GM19035 (cell line): Measurements from ENCODE around the gene ZGPAT.
"Not testable (repeated sequence)": the region's sequence is repeated elsewhere in the genome, so short reads cannot be mapped to it uniquely, and the experiment has no call there.

ENCODE experiments used
- ATAC-seq: cut with Tn5 transposase; IDR thresholded peaks from one replicate; pipeline ENCODE4 v1.9.1; 2021; ENCODE audit not compliant: unreplicated experiment

Gene ZGPAT

DNA sequence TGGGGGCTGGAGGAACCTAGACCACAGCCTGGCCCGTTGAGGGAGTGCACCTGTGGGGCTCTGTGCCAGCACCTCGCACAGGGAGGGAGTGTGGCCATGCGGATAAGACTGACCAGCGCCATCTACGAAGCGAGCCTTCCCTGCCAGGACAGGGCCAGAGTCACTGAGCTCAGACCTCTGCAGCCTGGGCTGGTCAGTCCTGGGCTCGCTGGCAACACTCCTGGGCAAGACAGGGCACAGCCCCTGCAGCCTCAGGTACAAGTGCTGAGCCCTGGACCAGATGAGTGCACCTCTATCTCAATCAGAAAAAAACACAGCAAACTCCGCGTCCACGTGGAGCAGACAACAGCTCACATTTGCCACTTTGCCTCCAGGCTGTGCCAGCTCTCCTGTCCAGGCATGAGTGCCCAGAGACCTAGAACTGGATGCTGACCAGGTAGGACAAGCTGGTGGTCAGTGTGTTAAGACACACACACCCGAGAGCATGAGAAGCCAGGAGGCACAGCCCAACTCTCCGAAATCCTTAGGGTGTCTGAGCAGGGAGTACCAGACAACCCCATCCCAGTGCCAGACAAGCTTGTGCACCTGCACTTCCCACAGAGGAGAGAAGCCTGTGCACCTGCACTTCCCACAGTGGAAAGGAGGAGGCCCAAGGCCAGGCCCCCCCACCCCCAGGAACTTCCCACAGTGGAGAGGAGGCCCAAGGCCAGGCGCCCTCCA is 4.9 kb upstream of the ZGPAT start:
- ATAC-seq: no peak

DNA sequence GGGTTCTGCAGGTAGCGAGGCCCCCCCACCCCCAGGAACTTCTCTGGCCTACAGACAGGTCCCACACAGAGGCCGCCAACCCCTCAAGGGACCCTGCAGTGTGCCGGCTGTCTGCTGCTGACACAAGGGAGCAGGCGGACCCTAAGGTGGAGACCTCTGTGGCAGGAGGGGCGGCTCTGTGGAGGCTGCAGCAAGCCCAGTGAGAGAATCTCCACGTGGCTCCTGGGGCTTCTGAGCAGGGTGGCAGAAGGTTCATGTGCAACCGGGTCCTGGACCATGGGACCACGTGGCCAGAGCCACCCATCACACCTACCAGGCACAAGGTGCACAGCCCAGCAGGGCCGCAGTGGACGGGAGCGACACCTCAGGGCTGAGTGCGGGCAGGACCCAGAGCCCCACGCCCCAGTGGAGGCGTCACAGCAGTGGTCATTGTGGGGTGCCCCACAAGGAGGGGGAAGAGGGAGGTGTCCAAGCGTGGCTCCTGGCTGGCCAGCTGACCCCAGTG is 4.3 kb upstream of the ZGPAT start:
- ATAC-seq: no peak

- ATAC-seq: no peak
These were observed 3.7 kb upstream of the ZGPAT start for GRCh38 chr20:63703976-63704748.

DNA sequence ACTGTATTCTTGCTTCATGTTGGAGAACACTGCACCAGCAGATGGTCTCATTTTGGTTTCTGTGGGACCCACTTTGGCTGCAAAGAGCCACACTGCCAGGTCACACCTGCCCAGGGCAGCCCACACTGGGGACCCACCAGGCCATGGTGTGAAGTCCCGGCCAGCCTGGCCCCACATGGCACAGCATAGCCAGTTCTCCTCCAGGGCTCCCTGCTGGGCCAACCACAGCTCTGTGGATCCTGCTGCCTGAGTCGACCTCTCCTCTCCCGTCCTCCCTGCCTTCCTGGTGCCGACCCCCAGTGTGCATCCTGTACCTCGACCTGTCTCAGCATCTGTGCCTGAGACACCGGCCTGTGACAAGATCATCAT is 3.1 kb upstream of the ZGPAT start:
- no peak for ATAC-seq

DNA sequence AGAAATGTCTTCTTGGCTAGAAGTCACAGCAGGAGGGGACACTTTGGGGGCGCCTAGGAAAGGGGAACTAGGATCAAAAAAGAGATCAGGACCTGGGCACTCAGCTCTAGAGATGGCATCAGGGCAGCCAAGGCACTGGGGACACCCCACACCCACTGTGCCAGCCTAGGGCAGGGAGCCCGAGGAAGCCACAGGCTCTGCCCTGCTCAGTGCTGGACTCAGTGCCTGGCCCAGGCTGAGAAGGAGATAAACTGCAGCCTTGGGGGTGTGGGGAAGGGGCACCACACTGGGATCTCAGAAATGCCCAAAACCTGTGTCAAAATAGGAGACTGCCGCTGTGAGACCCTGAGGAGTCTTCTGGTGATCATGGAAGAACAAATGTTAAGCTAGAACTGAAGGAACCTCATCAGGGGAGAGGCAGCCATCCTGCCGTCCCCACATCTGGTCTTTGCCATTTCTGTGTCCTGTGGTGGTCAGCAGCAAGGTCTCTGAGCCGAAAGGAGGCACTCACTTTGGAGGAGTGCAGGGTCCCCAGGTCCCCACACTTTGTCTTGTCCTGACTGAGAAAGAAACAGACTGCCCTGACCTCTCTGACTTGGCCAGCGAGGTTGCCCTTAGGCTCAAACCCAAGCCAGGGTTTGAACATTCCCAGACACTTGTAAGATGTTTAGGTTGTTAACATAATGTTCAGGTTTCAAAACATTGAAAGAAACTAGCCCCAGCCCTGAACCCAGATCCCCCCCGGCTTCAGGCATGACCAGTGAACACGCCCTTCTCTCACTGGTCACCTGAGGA is 2.4 kb upstream of the ZGPAT start:
- ATAC-seq: no peak

GRCh38 chr20:63706027-63706695 is 1.7 kb upstream of the ZGPAT start:
- no peak for ATAC-seq

DNA sequence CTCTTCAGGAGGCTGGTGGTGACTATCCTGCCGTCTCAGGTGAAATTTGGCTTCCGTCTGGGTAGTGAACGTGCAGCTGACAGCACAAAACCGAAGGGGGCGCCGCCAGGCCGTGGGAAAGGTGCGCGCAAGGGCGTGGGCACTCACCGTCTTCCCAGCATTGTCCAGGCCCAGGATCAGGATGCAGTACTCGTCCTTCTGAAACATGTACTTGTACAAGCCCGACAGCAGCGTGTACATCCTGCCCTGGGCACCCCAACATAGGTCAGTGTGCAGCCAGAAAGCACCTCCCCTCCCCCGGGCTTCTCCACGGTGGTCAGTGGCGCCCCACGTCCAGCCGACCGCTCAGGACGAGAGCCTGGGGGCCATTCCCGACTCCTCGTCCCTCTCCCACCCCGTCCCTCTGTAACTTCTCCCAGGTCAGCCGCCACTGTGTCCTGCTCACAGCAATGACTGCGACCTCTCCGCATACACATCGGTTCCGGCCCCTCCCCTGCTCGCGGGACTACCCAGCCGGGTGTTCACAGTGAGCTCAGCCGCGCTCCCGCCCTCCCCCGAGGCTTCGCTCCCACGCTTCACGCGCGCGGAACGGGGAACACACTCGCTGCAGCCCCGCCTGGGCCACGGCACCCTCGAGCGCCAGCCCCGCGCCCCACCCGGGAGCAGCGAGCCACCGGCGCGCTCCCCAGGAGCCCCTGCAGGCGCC is 834 bp upstream of the ZGPAT start:
- peak; percentile 33 for ATAC-seq

DNA sequence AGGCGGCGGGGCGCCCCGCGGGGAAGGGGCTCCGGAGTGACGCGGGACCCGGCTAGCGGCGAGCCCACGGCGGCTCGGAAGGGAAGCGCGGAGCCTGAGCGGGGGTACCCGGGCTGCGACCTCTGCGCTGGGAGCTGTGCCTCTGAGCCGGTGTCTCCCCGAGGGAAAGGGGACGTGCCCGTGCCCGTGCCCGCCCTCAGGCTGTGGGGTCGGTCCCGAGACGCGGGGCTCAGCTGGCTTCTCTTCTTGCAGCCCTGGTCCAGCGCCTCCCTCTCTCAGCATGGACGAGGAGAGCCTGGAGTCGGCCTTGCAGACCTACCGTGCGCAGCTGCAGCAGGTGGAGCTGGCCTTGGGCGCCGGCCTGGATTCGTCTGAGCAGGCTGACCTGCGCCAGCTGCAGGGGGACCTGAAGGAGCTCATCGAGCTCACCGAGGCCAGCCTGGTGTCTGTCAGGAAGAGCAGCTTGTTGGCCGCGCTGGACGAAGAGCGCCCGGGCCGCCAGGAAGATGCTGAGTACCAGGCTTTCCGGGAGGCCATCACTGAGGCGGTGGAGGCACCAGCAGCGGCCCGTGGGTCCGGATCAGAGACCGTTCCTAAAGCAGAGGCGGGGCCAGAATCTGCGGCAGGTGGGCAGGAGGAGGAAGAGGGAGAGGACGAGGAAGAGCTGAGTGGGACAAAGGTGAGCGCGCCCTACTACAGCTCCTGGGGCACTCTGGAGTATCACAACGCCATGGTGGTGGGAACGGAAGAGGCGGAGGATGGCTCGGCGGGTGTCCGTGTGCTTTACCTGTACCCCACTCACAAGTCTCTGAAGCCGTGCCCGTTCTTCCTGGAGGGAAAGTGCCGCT is 686 bp downstream of the ZGPAT start:
- ATAC-seq: peak; percentile 17

DNA sequence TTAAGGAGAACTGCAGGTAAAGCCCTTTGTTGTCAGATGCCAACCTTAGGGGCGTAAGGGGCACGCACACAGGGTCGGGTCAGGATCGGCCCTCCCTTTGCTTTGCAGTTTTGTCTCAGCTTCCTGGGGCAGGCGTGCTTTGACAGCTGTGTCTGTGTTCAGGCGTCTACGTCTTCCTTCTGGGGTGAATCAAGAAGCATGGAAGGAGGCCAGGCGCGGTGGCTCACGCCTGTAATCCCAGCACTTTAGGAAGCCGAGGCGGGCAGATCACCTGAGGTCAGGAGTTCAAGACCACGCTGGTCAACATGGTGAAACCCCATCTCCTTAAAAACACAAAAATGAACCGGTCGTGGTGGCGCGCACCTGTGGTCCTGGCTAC is 1.3 kb downstream of the ZGPAT start:
- ATAC-seq: no peak

GRCh38 chr20:63711085-63711645 is 3.3 kb downstream of the ZGPAT start:
- no peak for ATAC-seq

GRCh38 chr20:63712191-63712590 is 4.4 kb downstream of the ZGPAT start:
- ATAC-seq: no peak

DNA sequence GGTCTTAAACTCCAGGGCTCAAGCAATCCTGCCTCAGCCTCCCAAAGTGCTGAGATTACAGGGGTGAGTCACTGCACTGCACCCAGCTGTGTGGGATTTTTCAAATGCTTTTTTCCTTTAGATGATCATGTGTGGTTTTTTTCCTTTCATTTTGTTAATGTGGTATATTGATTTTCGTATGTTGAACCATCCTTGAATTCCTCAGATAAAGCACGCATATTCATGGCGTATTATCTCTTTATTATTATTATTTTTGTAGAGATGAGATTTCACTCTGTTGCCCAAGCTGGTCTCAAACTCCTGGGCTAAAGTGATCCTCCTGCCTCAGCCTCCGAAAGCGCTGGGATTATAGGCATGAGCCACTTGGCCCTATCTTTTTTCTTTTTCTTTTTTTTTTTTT is 7.0 kb downstream of the ZGPAT start:
- no peak for ATAC-seq

DNA sequence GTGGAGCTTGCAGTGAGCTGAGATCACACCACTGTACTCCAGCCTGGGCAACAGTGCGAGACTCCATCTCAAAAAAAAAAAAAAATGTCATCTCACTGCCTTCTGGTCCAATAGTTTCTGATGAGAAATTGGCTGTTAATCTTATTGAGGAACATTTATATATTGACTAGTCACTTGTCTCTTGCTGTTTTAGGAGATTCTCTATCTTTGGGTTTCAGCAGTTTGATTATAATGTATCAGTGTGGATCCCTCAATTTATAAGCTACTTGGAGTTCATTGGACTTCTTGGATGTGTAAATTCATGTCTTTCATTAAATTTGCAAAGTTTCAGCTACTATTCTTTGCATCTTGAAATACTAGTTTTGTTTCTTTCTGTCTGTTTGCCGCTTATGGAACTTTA is 11.2 kb downstream of the ZGPAT start:
- no peak for ATAC-seq

DNA sequence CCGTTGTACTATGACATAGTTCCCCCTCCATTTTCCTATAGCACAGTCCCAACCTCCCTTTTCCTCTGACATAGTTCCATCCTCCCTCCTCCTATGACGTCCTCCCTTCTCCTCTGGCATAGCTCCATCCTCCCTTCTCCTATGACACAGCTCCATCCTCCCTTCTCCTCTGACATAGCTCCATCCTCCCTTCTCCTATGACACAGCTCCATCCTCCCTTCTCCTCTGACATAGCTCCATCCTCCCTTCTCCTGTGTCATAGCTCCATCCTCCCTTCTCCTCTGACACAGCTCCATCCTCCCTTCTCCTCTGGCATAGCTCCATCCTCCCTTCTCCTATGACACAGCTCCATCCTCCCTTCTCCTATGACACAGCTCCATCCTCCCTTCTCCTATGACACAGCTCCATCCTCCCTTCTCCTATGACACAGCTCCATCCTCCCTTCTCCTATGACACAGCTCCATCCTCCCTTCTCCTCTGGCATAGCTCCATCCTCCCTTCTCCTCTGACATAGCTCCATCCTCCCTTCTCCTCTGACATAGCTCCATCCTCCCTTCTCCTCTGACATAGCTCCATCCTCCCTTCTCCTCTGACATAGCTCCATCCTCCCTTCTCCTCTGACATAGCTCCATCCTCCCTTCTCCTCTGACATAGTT is 15.3 kb downstream of the ZGPAT start:
- ATAC-seq: not testable (repeated sequence)

GRCh38 chr20:63730189-63730733 is 22.4 kb downstream of the ZGPAT start:
- not testable (repeated sequence) for ATAC-seq

- ATAC-seq: no peak
These were observed 23.6 kb downstream of the ZGPAT start for GRCh38 chr20:63731410-63731809.

DNA sequence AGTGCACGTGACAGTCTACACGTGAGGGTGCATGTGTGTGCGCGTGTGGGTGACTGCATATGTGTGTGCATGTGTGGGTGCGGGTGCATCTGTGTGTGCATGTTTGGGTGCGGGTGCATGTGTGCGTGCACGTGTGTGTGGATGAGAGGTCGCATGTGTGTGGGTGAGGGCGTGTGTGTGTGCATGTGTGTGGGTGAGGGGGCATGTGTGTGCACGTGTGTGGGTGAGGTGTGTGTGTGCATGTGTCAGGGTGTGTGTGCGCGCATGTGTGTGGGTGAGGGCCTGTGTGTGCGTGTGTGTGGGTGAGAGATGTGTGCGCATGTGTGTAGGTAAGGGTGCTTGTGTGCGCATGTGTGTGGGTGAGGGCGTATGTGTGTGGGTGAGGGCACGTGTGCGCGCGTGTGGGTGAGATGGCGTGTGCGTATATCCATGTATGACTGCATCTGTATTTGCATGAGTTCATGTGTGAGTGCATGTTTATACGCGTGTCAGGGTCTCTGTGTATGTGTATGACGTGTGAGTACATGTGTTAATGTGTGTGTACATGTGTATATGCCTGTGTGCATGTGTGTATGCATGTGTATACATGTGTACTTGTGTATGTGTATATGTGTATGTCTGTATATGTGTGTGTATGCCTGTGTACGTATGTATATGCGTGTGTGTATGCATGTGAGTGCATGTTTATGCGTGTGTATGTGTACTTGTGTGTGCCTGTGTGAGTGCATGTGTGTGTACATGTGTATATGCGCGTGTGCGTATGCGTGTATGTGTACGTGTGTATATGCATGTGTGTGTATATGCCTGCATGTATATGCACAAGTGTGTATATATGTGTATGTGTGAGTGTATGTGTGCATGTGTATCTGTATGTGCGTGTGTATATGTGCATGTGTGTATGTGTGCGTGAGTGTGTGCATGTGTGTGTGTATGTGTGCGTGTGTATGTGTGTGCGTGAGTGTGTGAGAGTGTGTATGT is 24.6 kb downstream of the ZGPAT start:
- ATAC-seq: no peak
